A549 (cell line): ENCODE measurements around the gene DHX57. TPM values are rescaled to one million over a fixed set of nuclear protein-coding genes. Genes with fewer than 3 reads are reported as not detected.

ENCODE experiments used
- ATAC-seq, 2 experiments: fragments of 200-7000 bp in 1 of 2; fragments of >200 bp in 1 of 2; cut with Nextera tagmentation in 1 of 2; cut with Tn5 transposase in 1 of 2; 3 replicates each; pipeline versions ENCODE4 v1.8.0 to v1.9.1; 2018 to 2020; ENCODE audit warnings: mild to moderate bottlenecking in 1 of 2, moderate library complexity in 1 of 2
- CTCF ChIA-PET: fragments of 300-600 bp; sonication (Branson Sonifier 250); formaldehyde crosslinking; extraction: SDS; loops from one replicate; lab custom pipeline; 2021; ENCODE audit warnings: antibody characterized with exemption, inconsistent platforms; lab: Yijun Ruan, JAX
- POLR2A ChIA-PET: fragments of 350-600 bp; formaldehyde crosslinking; extraction: SDS; loops from one replicate; lab custom pipeline; 2021; ENCODE audit warnings: antibody characterized with exemption, inconsistent platforms; lab: Yijun Ruan, JAX
- DNase-seq, 2 experiments: peaks; one replicate each; pipeline versions ENCODE4 v3.0.0 to v3.0.0-alpha.2; 2011 to 2016; ENCODE audit warnings: low read depth in 1 of 2, low spot score in 1 of 2
- FAIRE-seq: peaks from 2 replicates; lab custom pipeline; 2011; peaks lifted over from hg19 to GRCh38; lab: Jason Lieb, UNC
- H3K27ac ChIP-seq, 2 experiments: fragments of >200 bp; sonication (Bioruptor Twin); formaldehyde crosslinking; 3 replicates each; pipeline ENCODE4 v1.5.1; 2016 to 2017
- H3K4me1 ChIP-seq: fragments of >200 bp; sonication (Bioruptor Twin); formaldehyde crosslinking; 3 replicates; pipeline ENCODE4 v1.6.1; 2016
- H3K4me2 ChIP-seq: fragments of >200 bp; sonication (Bioruptor Twin); formaldehyde crosslinking; 3 replicates; pipeline ENCODE4 v1.6.1; 2016
- H3K4me3 ChIP-seq: fragments of >200 bp; sonication (Bioruptor Twin); formaldehyde crosslinking; 3 replicates; pipeline ENCODE4 v1.5.1; 2016
- H3K9me3 ChIP-seq: fragments of >200 bp; sonication (Bioruptor Twin); formaldehyde crosslinking; 3 replicates; pipeline ENCODE4 v1.6.1; 2016
- BHLHE40 ChIP-seq: IDR thresholded peaks from 2 replicates; pipeline ENCODE4 v1.6.1; 2012; ENCODE audit warnings: low read depth, low read length, inconsistent platforms
- CBX2 ChIP-seq: fragments of 200-600 bp; sonication (generic); IDR thresholded peaks from 2 replicates; pipeline ENCODE4 v1.6.1; 2016; ENCODE audit warnings: low read depth, mild to moderate bottlenecking, borderline replicate concordance
- CEBPB ChIP-seq, 2 experiments: fragments of >200 bp in 1 of 2; sonication (Bioruptor Twin) in 1 of 2; formaldehyde crosslinking in 1 of 2; IDR thresholded peaks; 2 replicates each; pipeline ENCODE4 v1.6.1; 2012 to 2016
- CHD4 ChIP-seq: fragments of 200-600 bp; sonication (generic); IDR thresholded peaks from 2 replicates; pipeline ENCODE4 v1.6.1; 2016; ENCODE audit warnings: antibody characterized with exemption, mild to moderate bottlenecking, borderline replicate concordance
- EHF ChIP-seq: fragments of 250-450 bp; sonication (Bioruptor Pico); IDR thresholded peaks from 2 replicates; pipeline ENCODE4 v1.5.0; 2020; ENCODE audit warnings: mild to moderate bottlenecking
- EHMT2 ChIP-seq: fragments of 200-600 bp; sonication (generic); IDR thresholded peaks from 2 replicates; pipeline ENCODE4 v1.6.1; 2016; ENCODE audit warnings: antibody characterized with exemption, low read depth, mild to moderate bottlenecking, moderate library complexity
- EP300 ChIP-seq, 2 experiments: fragments of >200 bp; sonication (Bioruptor Twin); formaldehyde crosslinking; IDR thresholded peaks; 2 replicates in 1 of 2; 3 replicates in 1 of 2; pipeline ENCODE4 v1.6.1; 2016 to 2017
- ESRRA ChIP-seq: fragments of 150-350 bp; IDR thresholded peaks from 2 replicates; pipeline ENCODE4 v1.6.1; 2014; ENCODE audit warnings: mild to moderate bottlenecking, low read length, borderline replicate concordance
- FOSL2 ChIP-seq, 2 experiments: fragments of 450-650 bp in 1 of 2; fragments of >200 bp in 1 of 2; sonication (Bioruptor Twin) in 1 of 2; formaldehyde crosslinking; IDR thresholded peaks; 2 replicates each; pipeline versions ENCODE4 v1.5.0 to v1.6.1; 2016 to 2020; ENCODE audit warnings: mild to moderate bottlenecking in 1 of 2, moderate library complexity in 1 of 2
- FOXS1 ChIP-seq: fragments of 250-450 bp; sonication (Bioruptor Pico); IDR thresholded peaks from 2 replicates; pipeline ENCODE4 v1.5.0; 2020; ENCODE audit warnings: mild to moderate bottlenecking, moderate library complexity
- HDAC2 ChIP-seq: fragments of 200-600 bp; sonication (generic); IDR thresholded peaks from 2 replicates; pipeline ENCODE4 v1.6.1; 2016
- HEYL ChIP-seq: fragments of 250-450 bp; sonication (Bioruptor Pico); IDR thresholded peaks from 2 replicates; pipeline ENCODE4 v1.8.0; 2021; ENCODE audit warnings: mild to moderate bottlenecking, moderate library complexity
- JUN ChIP-seq, 2 experiments: fragments of >200 bp; sonication (Bioruptor Twin); formaldehyde crosslinking; IDR thresholded peaks; 2 replicates in 1 of 2; 3 replicates in 1 of 2; pipeline ENCODE4 v1.6.1; 2016 to 2017
- JUNB ChIP-seq: fragments of >200 bp; sonication (Bioruptor Twin); formaldehyde crosslinking; IDR thresholded peaks from 2 replicates; pipeline ENCODE4 v1.6.1; 2016
- KDM5A ChIP-seq: fragments of 200-600 bp; sonication (generic); IDR thresholded peaks from 2 replicates; pipeline ENCODE4 v1.6.1; 2016; ENCODE audit warnings: antibody characterized with exemption, mild to moderate bottlenecking
- MAFK ChIP-seq: fragments of 450-650 bp; IDR thresholded peaks from 2 replicates; pipeline ENCODE4 v1.6.1; 2014; ENCODE audit not compliant: partially characterized antibody
- MYC ChIP-seq: IDR thresholded peaks from 2 replicates; pipeline ENCODE4 v1.6.1; 2012; ENCODE audit warnings: mild to moderate bottlenecking, inconsistent platforms, low read length, improper control_type of control experiment, borderline replicate concordance
- NFE2L2 ChIP-seq: fragments of 150-350 bp; conservative IDR thresholded peaks from 2 replicates; pipeline ENCODE4 v1.6.1; 2014; ENCODE audit warnings: low read length
- NR3C1 ChIP-seq: fragments of >200 bp; sonication (Bioruptor Twin); formaldehyde crosslinking; IDR thresholded peaks from 3 replicates; pipeline ENCODE4 v1.6.1; 2017
- PHF8 ChIP-seq: fragments of 200-600 bp; sonication (generic); IDR thresholded peaks from 2 replicates; pipeline ENCODE4 v1.6.1; 2016; ENCODE audit warnings: low read depth, mild to moderate bottlenecking, antibody characterized with exemption, moderate library complexity, borderline replicate concordance
- RAD21 ChIP-seq, 2 experiments: fragments of >200 bp in 1 of 2; sonication (Bioruptor Twin) in 1 of 2; formaldehyde crosslinking in 1 of 2; IDR thresholded peaks in 1 of 2; conservative IDR thresholded peaks in 1 of 2; 2 replicates in 1 of 2; 3 replicates in 1 of 2; pipeline ENCODE4 v1.6.1; 2012 to 2018; ENCODE audit warnings: inconsistent platforms in 1 of 2
- RFX5 ChIP-seq: fragments of 450-650 bp; IDR thresholded peaks from 2 replicates; pipeline ENCODE4 v1.7.1; 2014; ENCODE audit warnings: antibody characterized with exemption, mild to moderate bottlenecking, moderate library complexity
- SMC3 ChIP-seq: fragments of >200 bp; sonication (Bioruptor Twin); formaldehyde crosslinking; IDR thresholded peaks from 3 replicates; pipeline ENCODE4 v1.6.1; 2018; ENCODE audit warnings: inconsistent platforms
- SREBF2 ChIP-seq: fragments of 450-650 bp; IDR thresholded peaks from 2 replicates; pipeline ENCODE4 v1.6.1; 2014; ENCODE audit warnings: mild to moderate bottlenecking, moderate library complexity
- TFCP2L1 ChIP-seq: fragments of 250-450 bp; sonication (Bioruptor Pico); IDR thresholded peaks from 2 replicates; pipeline ENCODE4 v1.5.0; 2021; ENCODE audit warnings: mild to moderate bottlenecking
- ZC3H11A ChIP-seq: fragments of 450-650 bp; IDR thresholded peaks from 2 replicates; pipeline ENCODE4 v1.6.1; 2014; ENCODE audit warnings: antibody characterized with exemption, mild to moderate bottlenecking
- ZFP36 ChIP-seq: fragments of 450-650 bp; IDR thresholded peaks from 2 replicates; pipeline ENCODE4 v1.6.1; 2014; ENCODE audit warnings: borderline replicate concordance; ENCODE audit not compliant: partially characterized antibody
- ZSCAN20 ChIP-seq: fragments of 250-450 bp; sonication (Bioruptor Pico); IDR thresholded peaks from 2 replicates; pipeline ENCODE4 v1.8.0; 2022; ENCODE audit warnings: mild to moderate bottlenecking, moderate library complexity
- WGBS: methylation state at CpG from one replicate; pipeline ENCODE4 v1.1.6; 2017; ENCODE audit errors: missing lambda C conversion rate; 5-methylcytosine and 5-hydroxymethylcytosine counted together
- polyA plus RNA-seq, 4 experiments: library from polyadenylated mRNA; depleted of rRNA in 3 of 4; stranded (reverse); fragments of >200 nt; fragmentation: RNase III in 1 of 4; extraction: RNeasy Plus Mini Kit Qiagen cat#74134 plus additional on column Dnase treatment in 1 of 4; gene quantifications; 2 replicates in 3 of 4; 3 replicates in 1 of 4; pipeline ENCODE4 v1.2.3, GENCODE V29; 2011 to 2017
- TF ChIP-seq, protein P1 (sequence below): fragments of >200 bp; sonication (Bioruptor Twin); formaldehyde crosslinking; IDR thresholded peaks from 2 replicates; pipeline ENCODE4 v1.6.1; 2016
- TF ChIP-seq, protein P2 (sequence below): IDR thresholded peaks from 2 replicates; pipeline ENCODE4 v1.6.1; 2012
- TF ChIP-seq, protein P3 (sequence below): fragments of 450-650 bp; IDR thresholded peaks from 2 replicates; pipeline ENCODE4 v1.6.1; 2014; ENCODE audit warnings: antibody characterized with exemption
- TF ChIP-seq, protein P4 (sequence below): IDR thresholded peaks from 2 replicates; pipeline ENCODE4 v1.6.1; 2012
- TF ChIP-seq, protein P5 (sequence below): fragments of >200 bp; sonication (Bioruptor Twin); formaldehyde crosslinking; IDR thresholded peaks from 3 replicates; pipeline ENCODE4 v1.6.1; 2016

DHX57 gene
- polyA plus RNA-seq, 2 of the 4 experiments (the other 2 are of a cell fraction), result 20.6 to 31.8 TPM

DNA sequence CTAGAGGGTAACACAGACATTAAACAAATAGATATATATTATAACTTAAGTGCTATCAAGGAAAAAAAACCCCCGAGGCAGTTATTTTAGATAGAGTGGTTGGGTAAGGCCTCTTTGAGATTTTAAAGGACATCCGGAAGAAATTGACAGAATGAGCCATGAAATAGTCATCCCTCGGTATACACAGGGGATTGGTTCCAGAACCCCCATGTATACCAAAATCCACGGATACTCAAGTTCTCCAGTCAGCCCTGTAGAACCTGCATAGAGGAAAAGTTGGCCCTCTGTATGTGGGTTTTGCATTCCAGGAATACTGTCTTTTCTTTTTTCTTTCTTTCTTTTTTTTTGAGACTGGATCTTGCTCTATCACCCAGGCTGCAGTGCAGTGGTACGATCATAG is 2.0 kb downstream of the DHX57 start:
- H3K4me3 ChIP-seq, result no peak overlapping the region
- DNase-seq (no peak), FAIRE-seq (no peak), ATAC-seq (no peak)
- TF ChIP-seq, protein P1, sequence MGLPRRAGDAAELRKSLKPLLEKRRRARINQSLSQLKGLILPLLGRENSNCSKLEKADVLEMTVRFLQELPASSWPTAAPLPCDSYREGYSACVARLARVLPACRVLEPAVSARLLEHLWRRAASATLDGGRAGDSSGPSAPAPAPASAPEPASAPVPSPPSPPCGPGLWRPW, result no peak
- TF ChIP-seq ESRRA (no peak), EHF (CRISPR knock-in tag) (no peak), SREBF2 (no peak), KDM5A (no peak), PHF8 (no peak), EP300 (IDR thresholded peaks at IDR 0.05) (no peak), MYC (no peak), MAFK (no peak), CEBPB (IDR thresholded peaks at IDR 0.05) (no peak), BHLHE40 (no peak), CBX2 (no peak), NR3C1 (no peak)
- TF ChIP-seq, protein P2, sequence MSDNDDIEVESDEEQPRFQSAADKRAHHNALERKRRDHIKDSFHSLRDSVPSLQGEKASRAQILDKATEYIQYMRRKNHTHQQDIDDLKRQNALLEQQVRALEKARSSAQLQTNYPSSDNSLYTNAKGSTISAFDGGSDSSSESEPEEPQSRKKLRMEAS, result no peak
- H3K9me3 ChIP-seq, result peaks cover 21% of the 10 kb centered on the region; the same call in 2 of the 3 replicates
- POLR2A ChIA-PET, result interaction anchor here (1.5 kb wide), 1 partner anchor 122 kb away, joined by 4 read pairs; the partner anchor contains the start of gene SRSF7
- peaks cover 9% of the 10 kb centered on the region for H3K4me1 ChIP-seq
- no peak overlapping the region for H3K4me2 ChIP-seq
- WGBS, result 72% methylated on average over 5 of the region's 5 CpGs
- no peak overlapping the region for H3K27ac ChIP-seq
- CTCF ChIA-PET, result interaction anchor here (1.2 kb wide), 1 partner anchor 13 kb away, joined by 3 read pairs; no protein-coding TSS in a partner anchor

DNA sequence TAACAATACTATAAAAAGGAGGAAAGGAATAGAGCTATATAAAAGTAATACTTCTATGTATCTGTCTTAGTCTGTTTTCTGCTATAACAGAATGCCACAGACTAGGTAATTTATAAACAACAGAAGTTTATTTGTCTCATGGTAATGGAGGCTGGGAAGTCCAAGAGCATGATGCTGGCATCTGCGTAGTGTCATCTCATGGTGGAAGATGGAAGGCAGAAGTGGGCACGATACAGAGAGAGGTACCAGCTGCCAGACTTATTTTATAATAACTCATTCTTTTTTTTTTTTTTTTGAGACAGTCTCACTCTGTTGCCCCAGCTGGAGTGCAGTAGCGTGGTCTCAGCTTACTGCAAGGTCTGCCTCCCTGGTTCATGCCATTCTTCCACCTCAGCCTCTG is 4.3 kb downstream of the DHX57 start:
- Histone ChIP-seq H3K4me2 (no peak overlapping the region), H3K27ac (no peak overlapping the region), H3K9me3 (peaks cover 21% of the 10 kb centered on the region; the same call in 2 of the 3 replicates), H3K4me1 (peaks cover 5% of the 10 kb centered on the region), H3K4me3 (no peak overlapping the region)
- CTCF ChIA-PET, result interaction anchor here (0.6 kb wide), 1 partner anchor 129 kb away, joined by 3 read pairs; no protein-coding TSS in a partner anchor
- DNase-seq (no peak), ATAC-seq (no peak), FAIRE-seq (no peak)
- POLR2A ChIA-PET, result no interaction called here
- 97% methylated on average over 3 of the region's 3 CpGs for WGBS
- TF ChIP-seq, protein P3, sequence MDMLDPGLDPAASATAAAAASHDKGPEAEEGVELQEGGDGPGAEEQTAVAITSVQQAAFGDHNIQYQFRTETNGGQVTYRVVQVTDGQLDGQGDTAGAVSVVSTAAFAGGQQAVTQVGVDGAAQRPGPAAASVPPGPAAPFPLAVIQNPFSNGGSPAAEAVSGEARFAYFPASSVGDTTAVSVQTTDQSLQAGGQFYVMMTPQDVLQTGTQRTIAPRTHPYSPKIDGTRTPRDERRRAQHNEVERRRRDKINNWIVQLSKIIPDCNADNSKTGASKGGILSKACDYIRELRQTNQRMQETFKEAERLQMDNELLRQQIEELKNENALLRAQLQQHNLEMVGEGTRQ, result no peak
- TF ChIP-seq JUNB, result no peak
- TF ChIP-seq NR3C1, result no peak
- TF ChIP-seq EP300 (IDR thresholded peaks at IDR 0.05), result no peak
- no peak for TF ChIP-seq HEYL
- TF ChIP-seq NFE2L2, result no peak

DNA sequence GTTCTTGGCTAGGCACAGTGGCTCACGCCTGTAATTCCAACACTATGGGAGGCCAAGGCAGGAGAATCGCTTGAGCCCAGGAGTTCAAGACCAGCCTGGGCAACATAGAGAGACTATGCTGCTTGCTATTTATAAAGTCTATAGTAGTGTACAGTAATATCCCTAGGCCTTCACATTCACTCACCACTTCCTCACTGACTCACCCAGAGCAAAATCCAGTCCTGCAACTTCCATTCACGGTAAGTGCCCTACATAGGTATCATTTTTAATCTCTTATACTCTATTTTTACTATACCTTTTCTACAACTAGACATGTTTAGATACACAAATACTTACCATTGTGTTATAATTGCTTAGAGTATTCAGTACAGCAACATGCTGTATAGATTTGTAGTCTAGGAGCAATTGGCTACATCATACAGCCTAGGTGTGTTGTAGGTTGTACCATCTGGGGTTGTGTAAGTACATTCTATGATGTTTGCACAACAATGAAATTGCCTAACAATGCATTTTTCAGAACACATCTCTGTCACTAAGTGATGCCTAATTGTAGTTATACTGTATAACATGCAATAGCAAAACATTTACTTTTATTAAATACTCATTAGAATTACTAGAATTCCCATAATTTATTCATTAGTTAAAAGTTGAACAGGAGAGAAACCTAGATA is 8.8 kb downstream of the DHX57 start:
- H3K9me3 ChIP-seq, result peaks cover 17% of the 10 kb centered on the region; the same call in 2 of the 3 replicates
- ATAC-seq (no peak), DNase-seq (no peak), FAIRE-seq (no peak)
- H3K4me1 ChIP-seq, result no peaks in the 10 kb centered on the region
- no peak overlapping the region for H3K4me2 ChIP-seq
- no peak overlapping the region for H3K27ac ChIP-seq
- POLR2A ChIA-PET, result no interaction called here
- CTCF ChIA-PET, result no interaction called here
- H3K4me3 ChIP-seq, result no peak overlapping the region
- 95% methylated on average over 3 of the region's 3 CpGs for WGBS
- no peak for TF ChIP-seq RAD21 (conservative IDR thresholded peaks at IDR 0.05 in 1 of 2, IDR thresholded peaks at IDR 0.05 in 1 of 2)
- TF ChIP-seq EHMT2, result no peak
- no peak for TF ChIP-seq HEYL
- no peak for TF ChIP-seq HDAC2
- TF ChIP-seq FOSL2 (IDR thresholded peaks at IDR 0.05), result no peak
- TF ChIP-seq FOSL2 (CRISPR knock-in tag; IDR thresholded peaks at IDR 0.05), result no peak
- TF ChIP-seq FOXS1 (CRISPR knock-in tag), result no peak
- no peak for TF ChIP-seq NFE2L2
- TF ChIP-seq, protein P4, sequence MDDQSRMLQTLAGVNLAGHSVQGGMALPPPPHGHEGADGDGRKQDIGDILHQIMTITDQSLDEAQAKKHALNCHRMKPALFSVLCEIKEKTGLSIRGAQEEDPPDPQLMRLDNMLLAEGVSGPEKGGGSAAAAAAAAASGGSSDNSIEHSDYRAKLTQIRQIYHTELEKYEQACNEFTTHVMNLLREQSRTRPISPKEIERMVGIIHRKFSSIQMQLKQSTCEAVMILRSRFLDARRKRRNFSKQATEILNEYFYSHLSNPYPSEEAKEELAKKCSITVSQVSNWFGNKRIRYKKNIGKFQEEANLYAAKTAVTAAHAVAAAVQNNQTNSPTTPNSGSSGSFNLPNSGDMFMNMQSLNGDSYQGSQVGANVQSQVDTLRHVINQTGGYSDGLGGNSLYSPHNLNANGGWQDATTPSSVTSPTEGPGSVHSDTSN, result no peak
- TF ChIP-seq, protein P5, sequence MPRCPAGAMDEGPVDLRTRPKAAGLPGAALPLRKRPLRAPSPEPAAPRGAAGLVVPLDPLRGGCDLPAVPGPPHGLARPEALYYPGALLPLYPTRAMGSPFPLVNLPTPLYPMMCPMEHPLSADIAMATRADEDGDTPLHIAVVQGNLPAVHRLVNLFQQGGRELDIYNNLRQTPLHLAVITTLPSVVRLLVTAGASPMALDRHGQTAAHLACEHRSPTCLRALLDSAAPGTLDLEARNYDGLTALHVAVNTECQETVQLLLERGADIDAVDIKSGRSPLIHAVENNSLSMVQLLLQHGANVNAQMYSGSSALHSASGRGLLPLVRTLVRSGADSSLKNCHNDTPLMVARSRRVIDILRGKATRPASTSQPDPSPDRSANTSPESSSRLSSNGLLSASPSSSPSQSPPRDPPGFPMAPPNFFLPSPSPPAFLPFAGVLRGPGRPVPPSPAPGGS, result no peak
- TF ChIP-seq ZSCAN20 (CRISPR knock-in tag), result no peak
- TF ChIP-seq, protein P1, result no peak
- no peak for TF ChIP-seq SMC3
- TF ChIP-seq ZFP36, result no peak
- TF ChIP-seq CEBPB (IDR thresholded peaks at IDR 0.05), result no peak
- no peak for TF ChIP-seq TFCP2L1
- no peak for TF ChIP-seq RFX5
- TF ChIP-seq JUN (IDR thresholded peaks at IDR 0.05), result no peak
- TF ChIP-seq EP300 (IDR thresholded peaks at IDR 0.05), result no peak
- no peak for TF ChIP-seq CHD4
- no peak for TF ChIP-seq ZC3H11A
- TF ChIP-seq, all 56 proteins: peak for 0
